ENCODE data around the gene OSBPL2. TPM values are rescaled to one million over a fixed set of nuclear protein-coding genes. Genes with fewer than 3 reads are reported as not detected.

OSBPL2 gene
- total RNA-seq, 3 donors from 2014 or later: 17.5 to 22.5 (median 19.2) TPM

- ATAC-seq: no peak
- peaks cover 17% of the 10 kb centered on the region for H3K36me3 Mint-ChIP-seq (ENCODE audit: insufficient read depth)
- H3K27me3 Mint-ChIP-seq (ENCODE audit: low read depth): no peaks in the 10 kb centered on the region
- H3K9me3 Mint-ChIP-seq: no peaks in the 10 kb centered on the region
- peaks cover 9% of the 10 kb centered on the region for H3K4me1 Mint-ChIP-seq (ENCODE audit: low read depth)
- no peak overlapping the region for H3K4me3 Mint-ChIP-seq
- no peak for DNase-seq
Measured at GRCh38 chr20:62291251-62292066, 53.1 kb downstream of the OSBPL2 start.

GRCh38 chr20:62292108-62292507 lies 53.8 kb downstream of the OSBPL2 start:
- H3K27me3 Mint-ChIP-seq (ENCODE audit: low read depth): no peaks in the 10 kb centered on the region
- peaks cover 9% of the 10 kb centered on the region for H3K4me1 Mint-ChIP-seq (ENCODE audit: low read depth)
- DNase-seq: no peak
- H3K4me3 Mint-ChIP-seq: no peak overlapping the region
- peak in 1 of 2 donors; percentile 28 for ATAC-seq
- peaks cover 14% of the 10 kb centered on the region for H3K36me3 Mint-ChIP-seq (ENCODE audit: insufficient read depth)
- no peaks in the 10 kb centered on the region for H3K9me3 Mint-ChIP-seq

GRCh38 chr20:62293111-62293784 lies 54.9 kb downstream of the OSBPL2 start:
- ATAC-seq (no peak), DNase-seq (no peak)
- Mint-ChIP-seq H3K9me3 (no peaks in the 10 kb centered on the region), H3K27me3 (ENCODE audit: low read depth) (no peaks in the 10 kb centered on the region), H3K36me3 (ENCODE audit: insufficient read depth) (peaks cover 14% of the 10 kb centered on the region), H3K4me3 (no peak overlapping the region), H3K4me1 (ENCODE audit: low read depth) (peaks cover 9% of the 10 kb centered on the region)

GRCh38 chr20:62293946-62294345 lies 55.6 kb downstream of the OSBPL2 start:
- ATAC-seq (no peak), DNase-seq (no peak)
- H3K36me3 Mint-ChIP-seq (ENCODE audit: insufficient read depth): peaks cover 11% of the 10 kb centered on the region
- H3K4me3 Mint-ChIP-seq: no peak overlapping the region
- no peaks in the 10 kb centered on the region for H3K27me3 Mint-ChIP-seq (ENCODE audit: low read depth)
- H3K9me3 Mint-ChIP-seq: no peaks in the 10 kb centered on the region
- peaks cover 9% of the 10 kb centered on the region for H3K4me1 Mint-ChIP-seq (ENCODE audit: low read depth)

GRCh38 chr20:62294516-62294915 lies 56.2 kb downstream of the OSBPL2 start:
- Mint-ChIP-seq H3K9me3 (no peaks in the 10 kb centered on the region), H3K4me1 (ENCODE audit: low read depth) (peaks cover 9% of the 10 kb centered on the region), H3K4me3 (no peak overlapping the region), H3K36me3 (ENCODE audit: insufficient read depth) (peaks cover 11% of the 10 kb centered on the region), H3K27me3 (ENCODE audit: low read depth) (no peaks in the 10 kb centered on the region)
- ATAC-seq: no peak
- no peak for DNase-seq

- Mint-ChIP-seq H3K9me3 (no peaks in the 10 kb centered on the region), H3K27me3 (ENCODE audit: low read depth) (no peaks in the 10 kb centered on the region), H3K4me1 (ENCODE audit: low read depth) (peaks cover 9% of the 10 kb centered on the region), H3K4me3 (no peak overlapping the region), H3K36me3 (ENCODE audit: insufficient read depth) (peaks cover 11% of the 10 kb centered on the region)
- no peak for DNase-seq
- ATAC-seq: no peak
Measured at GRCh38 chr20:62296724-62297448, 58.6 kb downstream of the OSBPL2 start.

GRCh38 chr20:62297449-62298227 lies 59.3 kb downstream of the OSBPL2 start:
- H3K36me3 Mint-ChIP-seq (ENCODE audit: insufficient read depth): peaks cover 11% of the 10 kb centered on the region
- H3K27me3 Mint-ChIP-seq (ENCODE audit: low read depth): no peaks in the 10 kb centered on the region
- DNase-seq (no peak), ATAC-seq (no peak)
- no peak overlapping the region for H3K4me3 Mint-ChIP-seq
- H3K4me1 Mint-ChIP-seq (ENCODE audit: low read depth): peaks cover 5% of the 10 kb centered on the region
- no peaks in the 10 kb centered on the region for H3K9me3 Mint-ChIP-seq

GRCh38 chr20:62298577-62299249 lies 60.4 kb downstream of the OSBPL2 start:
- ATAC-seq (no peak), DNase-seq (no peak)
- Mint-ChIP-seq H3K4me1 (ENCODE audit: low read depth) (peaks cover 5% of the 10 kb centered on the region), H3K36me3 (ENCODE audit: insufficient read depth) (peaks cover 11% of the 10 kb centered on the region), H3K4me3 (no peak overlapping the region), H3K9me3 (no peaks in the 10 kb centered on the region), H3K27me3 (ENCODE audit: low read depth) (no peaks in the 10 kb centered on the region)

- Mint-ChIP-seq H3K27me3 (ENCODE audit: low read depth) (no peaks in the 10 kb centered on the region), H3K9me3 (no peaks in the 10 kb centered on the region), H3K4me1 (ENCODE audit: low read depth) (peaks cover 12% of the 10 kb centered on the region), H3K36me3 (ENCODE audit: insufficient read depth) (peaks cover 10% of the 10 kb centered on the region), H3K4me3 (no peak overlapping the region)
- DNase-seq: no peak
- ATAC-seq: no peak
Measured at GRCh38 chr20:62299666-62300236, 61.4 kb downstream of the OSBPL2 start.

- ATAC-seq (no peak), DNase-seq (no peak)
- no peaks in the 10 kb centered on the region for H3K9me3 Mint-ChIP-seq
- H3K36me3 Mint-ChIP-seq (ENCODE audit: insufficient read depth): peaks cover 6% of the 10 kb centered on the region
- H3K4me1 Mint-ChIP-seq (ENCODE audit: low read depth): peaks cover 16% of the 10 kb centered on the region
- no peaks in the 10 kb centered on the region for H3K27me3 Mint-ChIP-seq (ENCODE audit: low read depth)
- H3K4me3 Mint-ChIP-seq: no peak overlapping the region
Measured at GRCh38 chr20:62300319-62300718, 62.0 kb downstream of the OSBPL2 start.

GRCh38 chr20:62301111-62301668 lies 62.9 kb downstream of the OSBPL2 start:
- DNase-seq (no peak), ATAC-seq (no peak)
- H3K4me1 Mint-ChIP-seq (ENCODE audit: low read depth): peaks cover 21% of the 10 kb centered on the region
- H3K36me3 Mint-ChIP-seq (ENCODE audit: insufficient read depth): peaks cover 8% of the 10 kb centered on the region
- peak overlapping the region; percentile 8 for H3K4me3 Mint-ChIP-seq
- no peaks in the 10 kb centered on the region for H3K27me3 Mint-ChIP-seq (ENCODE audit: low read depth)
- H3K9me3 Mint-ChIP-seq: no peaks in the 10 kb centered on the region

GRCh38 chr20:62301773-62302340 lies 63.5 kb downstream of the OSBPL2 start:
- H3K9me3 Mint-ChIP-seq: no peaks in the 10 kb centered on the region
- peak; percentile 81 for DNase-seq
- H3K4me1 Mint-ChIP-seq (ENCODE audit: low read depth): peaks cover 22% of the 10 kb centered on the region
- ATAC-seq: peak; percentile 58 to 60
- H3K27me3 Mint-ChIP-seq (ENCODE audit: low read depth): no peaks in the 10 kb centered on the region
- peaks cover 8% of the 10 kb centered on the region for H3K36me3 Mint-ChIP-seq (ENCODE audit: insufficient read depth)
- peak overlapping the region; percentile 93 for H3K4me3 Mint-ChIP-seq

Data from activated T-cell treated with anti-CD3 and anti-CD28 coated beads, Interleukin-2, amount 50 U/mL, for 4 hours (primary cell).